Measurements from ENCODE around the gene SUOX. TPM values are rescaled to one million over a fixed set of nuclear protein-coding genes. Genes with fewer than 3 reads are reported as not detected.
"Not testable (repeated sequence)": the region's sequence is repeated elsewhere in the genome, so short reads cannot be mapped to it uniquely, and the experiment has no call there.

SUOX gene
- total RNA-seq, 1 experiment from 2014 or later = 23.2 TPM

GRCh38 chr12:55997535-55997859 is 421 bp downstream of the SUOX start:
- Mint-ChIP-seq H3K9me3 (no peaks in the 10 kb centered on the region), H3K4me1 (0 out of 2 replicates have a peak, but pooled peaks cover 7% of the 10 kb centered on the region), H3K36me3 (peaks cover 28% of the 10 kb centered on the region), H3K4me3 (peak overlapping the region; percentile 95), H3K27me3 (ENCODE audit: low read depth) (no peaks in the 10 kb centered on the region), H3K27ac (peak overlapping the region; percentile 91)
- CTCF ChIA-PET = interaction anchor here (0.6 to 3.3 kb wide), 30 partner anchors 9 to 290 kb away, joined by 3 to 68 read pairs (median 4); partner anchors contain the start of genes DNAJC14, ERBB3, ESYT1 and IKZF4
- DNase-seq (ENCODE audit: low spot score) = no peak
- POLR2A ChIA-PET = interaction anchor here (0.6 to 2.4 kb wide), 6 partner anchors 10 to 121 kb away, joined by 3 to 20 read pairs (median 6); partner anchors contain the start of genes RAB5B and ZC3H10
- TF ChIP-seq USF1 (CRISPR knock-in tag; IDR thresholded peaks at IDR 0.05) = no peak
- 0 out of 2 replicates have a peak, but pooled peaks have one; percentile 19 for TF ChIP-seq ZNF121 (CRISPR knock-in tag; IDR thresholded peaks at IDR 0.05)
- TF ChIP-seq ETV6 (CRISPR knock-in tag; IDR thresholded peaks at IDR 0.05) = 0 out of 2 replicates have a peak, but pooled peaks have one; percentile 9
- ATAC-seq = peak; percentile 23

- H3K4me3 Mint-ChIP-seq; H3K27me3 Mint-ChIP-seq (ENCODE audit: low read depth); ATAC-seq; DNase-seq (ENCODE audit: low spot score); H3K9me3 Mint-ChIP-seq; H3K4me1 Mint-ChIP-seq: not testable (repeated sequence)
- ChIA-PET POLR2A (interaction anchor here (1.5 kb wide), 1 partner anchor 25 kb away, joined by 3 read pairs; the partner anchor contains the start of gene RAB5B), CTCF (interaction anchor here (0.6 to 0.7 kb wide), 2 partner anchors 79 to 86 kb away, joined by 3 read pairs; no protein-coding TSS in a partner anchor)
- Mint-ChIP-seq H3K27ac (peak overlapping the region; percentile 83), H3K36me3 (peaks cover 34% of the 10 kb centered on the region)
These were observed 2.4 kb downstream of the SUOX start for GRCh38 chr12:55999522-55999921.

GRCh38 chr12:55999999-56000540 is 3.0 kb downstream of the SUOX start:
- not testable (repeated sequence) for H3K27ac Mint-ChIP-seq; ATAC-seq; DNase-seq (ENCODE audit: low spot score); H3K9me3 Mint-ChIP-seq; H3K4me3 Mint-ChIP-seq; H3K4me1 Mint-ChIP-seq; H3K27me3 Mint-ChIP-seq (ENCODE audit: low read depth)
- CTCF ChIA-PET = interaction anchor here (0.7 kb wide), 1 partner anchor 85 kb away, joined by 3 read pairs; no protein-coding TSS in a partner anchor
- H3K36me3 Mint-ChIP-seq = peaks cover 37% of the 10 kb centered on the region
- POLR2A ChIA-PET = interaction anchor here (1.5 kb wide), 1 partner anchor 26 kb away, joined by 3 read pairs; the partner anchor contains the start of gene RAB5B

- H3K36me3 Mint-ChIP-seq = peaks cover 39% of the 10 kb centered on the region
- peaks cover 13% of the 10 kb centered on the region for H3K4me1 Mint-ChIP-seq
- ChIA-PET POLR2A (no interaction called here), CTCF (no interaction called here)
- no peaks in the 10 kb centered on the region for H3K9me3 Mint-ChIP-seq
- H3K27ac Mint-ChIP-seq = no peak overlapping the region; the same call in 1 of the 2 replicates
- H3K27me3 Mint-ChIP-seq (ENCODE audit: low read depth) = no peaks in the 10 kb centered on the region
- ATAC-seq = no peak
- DNase-seq (ENCODE audit: low spot score) = no peak
- H3K4me3 Mint-ChIP-seq = no peak overlapping the region
- TF ChIP-seq FOXP4 (CRISPR knock-in tag; IDR thresholded peaks at IDR 0.05) (no peak), MYBL2 (CRISPR knock-in tag; IDR thresholded peaks at IDR 0.05) (no peak), GTF2I (CRISPR knock-in tag; conservative IDR thresholded peaks at IDR 0.05) (no peak), GRHL2 (CRISPR knock-in tag; IDR thresholded peaks at IDR 0.05; ENCODE audit: insufficient replicate concordance, severe bottlenecking) (no peak), ZBTB43 (CRISPR knock-in tag; IDR thresholded peaks at IDR 0.05) (no peak), NFE2L1 (CRISPR knock-in tag; IDR thresholded peaks at IDR 0.05) (no peak), SMAD3 (CRISPR knock-in tag; IDR thresholded peaks at IDR 0.05; ENCODE audit: borderline replicate concordance) (no peak), TEAD1 (CRISPR knock-in tag; IDR thresholded peaks at IDR 0.05) (no peak), AR (CRISPR knock-in tag; IDR thresholded peaks at IDR 0.05) (no peak), MXD4 (CRISPR knock-in tag; IDR thresholded peaks at IDR 0.05; ENCODE audit: borderline replicate concordance) (no peak), ZBTB21 (CRISPR knock-in tag; IDR thresholded peaks at IDR 0.05; ENCODE audit: borderline replicate concordance) (no peak), NR1H2 (CRISPR knock-in tag; IDR thresholded peaks at IDR 0.05) (no peak), JAZF1 (CRISPR knock-in tag; IDR thresholded peaks at IDR 0.05) (no peak), ZNF219 (CRISPR knock-in tag; IDR thresholded peaks at IDR 0.05; ENCODE audit: borderline replicate concordance) (no peak), ATF1 (CRISPR knock-in tag; IDR thresholded peaks at IDR 0.05) (no peak)
These were observed 4.5 kb downstream of the SUOX start for GRCh38 chr12:56001487-56002100.

GRCh38 chr12:56003376-56003775 is 6.3 kb downstream of the SUOX start:
- H3K27ac Mint-ChIP-seq; DNase-seq (ENCODE audit: low spot score); H3K9me3 Mint-ChIP-seq; ATAC-seq; POLR2A ChIA-PET; H3K4me3 Mint-ChIP-seq; H3K27me3 Mint-ChIP-seq (ENCODE audit: low read depth): not testable (repeated sequence)
- peaks cover 39% of the 10 kb centered on the region for H3K36me3 Mint-ChIP-seq
- CTCF ChIA-PET = interaction anchor here (0.6 kb wide), 1 partner anchor 626 kb away, joined by 3 read pairs; the partner anchor contains the start of gene BAZ2A
- peaks cover 15% of the 10 kb centered on the region for H3K4me1 Mint-ChIP-seq
